GM20431 (cell line): ENCODE data around the gene TMPRSS11F.

Experiments
- in situ Hi-C: fragments of 300-500 bp; cut with MseI, MboI; formaldehyde crosslinking; loops from one replicate; pipeline ENCODE4 v1.15.0; 2020; ENCODE audit warnings: low sequenced_read_pairs; ENCODE audit not compliant: unreplicated experiment

TMPRSS11F gene

DNA sequence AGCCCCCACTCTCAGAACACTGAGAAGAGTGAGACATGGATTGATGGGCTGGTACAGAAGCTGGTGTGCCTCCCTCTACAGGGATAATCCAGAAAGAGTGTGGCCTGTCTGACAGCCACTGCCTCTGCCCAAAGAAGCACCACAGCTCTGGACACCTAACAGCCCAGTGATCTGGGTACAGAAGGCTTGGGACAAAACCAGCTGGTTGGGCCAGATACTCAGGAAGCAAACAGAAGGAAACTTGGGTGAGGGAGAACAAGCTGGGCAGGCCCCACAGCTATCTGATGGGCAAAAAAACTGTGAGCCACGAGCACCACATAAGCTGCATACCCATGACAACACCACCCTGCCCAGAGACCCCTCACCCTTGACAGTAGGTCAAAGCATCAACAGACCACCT, 46.9 kb downstream of the TMPRSS11F start:
- in situ Hi-C loops: no loop called here

DNA sequence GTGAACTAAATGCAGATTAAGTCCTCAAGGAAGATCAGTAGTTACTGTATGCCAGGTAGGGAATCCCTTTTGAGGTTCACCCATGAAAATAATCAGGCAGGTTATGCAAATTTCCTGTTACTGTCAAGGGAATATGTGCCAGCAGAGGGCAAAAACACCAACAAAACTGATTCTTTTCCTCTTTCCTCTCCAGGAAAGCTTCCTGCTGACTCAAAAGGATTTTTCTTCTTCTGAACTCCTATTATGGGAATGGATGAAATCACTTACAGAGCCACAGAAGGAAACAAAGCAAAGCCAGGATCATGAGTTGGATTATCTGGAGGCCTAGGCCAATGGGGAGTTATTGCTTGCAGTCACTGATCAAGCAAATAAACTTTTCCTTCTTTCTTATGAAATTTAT, 49.7 kb downstream of the TMPRSS11F start:
- in situ Hi-C loops: no loop called here

DNA sequence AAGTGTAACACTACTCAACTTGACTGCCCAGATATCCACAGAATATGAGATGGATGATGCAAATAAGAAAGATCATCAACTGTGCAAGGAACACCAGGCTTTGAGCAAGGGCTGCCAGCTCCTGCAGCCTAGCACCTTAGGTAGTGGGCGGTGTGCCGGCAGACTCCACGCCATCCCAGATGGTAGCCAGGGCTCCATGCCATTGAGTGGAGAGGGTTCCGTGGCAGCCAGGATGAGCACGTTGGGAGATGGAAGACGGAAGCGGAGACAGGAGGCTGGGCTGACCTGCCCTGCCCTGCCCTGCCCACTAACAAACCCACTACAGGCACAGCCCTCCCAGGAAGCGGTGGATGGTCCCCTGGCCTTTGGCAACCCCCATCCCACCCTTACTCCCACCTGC, 51.9 kb downstream of the TMPRSS11F start:
- in situ Hi-C loops: no loop called here

DNA sequence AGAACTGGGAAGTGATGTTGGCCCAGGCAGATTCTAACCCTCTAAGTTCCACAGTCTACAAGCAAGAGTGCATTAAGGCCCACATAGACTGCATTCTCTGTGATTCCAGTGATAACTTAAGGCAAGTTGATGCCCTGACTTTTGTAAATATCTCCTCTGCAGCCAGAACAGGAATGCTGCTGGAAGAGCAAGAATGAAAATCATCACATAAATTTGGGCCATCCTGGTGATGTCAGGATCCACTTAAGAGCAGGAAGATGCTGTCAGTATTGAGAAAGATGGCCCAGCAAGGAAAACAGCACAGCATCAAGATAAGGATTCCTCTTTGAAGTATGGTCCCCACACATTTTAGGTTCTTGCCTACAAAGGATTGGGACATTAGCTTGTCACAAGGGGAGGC, 52.4 kb downstream of the TMPRSS11F start:
- in situ Hi-C loops: no loop called here

DNA sequence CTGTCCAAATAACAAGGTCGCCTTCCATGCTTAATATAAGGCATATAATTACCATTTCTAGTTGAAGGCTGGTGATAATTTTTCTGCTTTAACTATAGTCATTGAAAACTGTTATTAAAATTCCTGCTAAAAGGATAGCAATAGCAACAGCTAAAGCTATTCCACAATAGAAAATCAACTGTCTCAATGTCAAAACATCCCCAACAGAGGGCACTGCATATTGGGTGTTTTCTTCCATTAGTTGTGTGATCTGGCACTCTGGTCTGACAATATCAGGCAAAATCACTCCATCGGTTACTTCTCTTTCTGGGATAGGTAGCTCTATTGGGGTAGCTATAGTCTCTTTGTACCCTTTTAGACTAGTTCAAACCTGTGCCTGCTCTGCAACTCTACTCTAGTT, 53.5 kb downstream of the TMPRSS11F start:
- in situ Hi-C loops: no loop called here

DNA sequence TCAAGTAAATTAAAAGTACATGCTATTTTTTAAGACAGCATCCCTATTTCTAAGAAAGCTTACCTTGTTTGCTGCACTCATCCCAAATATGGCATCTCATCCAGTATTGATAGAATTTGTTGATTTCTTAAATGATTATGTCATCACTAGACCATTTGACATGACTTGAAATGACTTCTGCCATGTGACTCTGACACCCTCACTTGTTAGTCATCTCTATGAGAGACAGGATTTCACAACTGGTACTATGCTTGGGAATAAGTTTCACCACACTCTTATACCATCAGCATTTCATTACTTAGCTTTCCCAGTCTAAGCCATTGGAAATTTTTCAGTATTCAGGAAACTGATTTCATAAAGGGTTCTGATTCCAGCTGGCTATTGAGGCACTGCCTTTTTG, 55.3 kb downstream of the TMPRSS11F start:
- in situ Hi-C loops: no loop called here

DNA sequence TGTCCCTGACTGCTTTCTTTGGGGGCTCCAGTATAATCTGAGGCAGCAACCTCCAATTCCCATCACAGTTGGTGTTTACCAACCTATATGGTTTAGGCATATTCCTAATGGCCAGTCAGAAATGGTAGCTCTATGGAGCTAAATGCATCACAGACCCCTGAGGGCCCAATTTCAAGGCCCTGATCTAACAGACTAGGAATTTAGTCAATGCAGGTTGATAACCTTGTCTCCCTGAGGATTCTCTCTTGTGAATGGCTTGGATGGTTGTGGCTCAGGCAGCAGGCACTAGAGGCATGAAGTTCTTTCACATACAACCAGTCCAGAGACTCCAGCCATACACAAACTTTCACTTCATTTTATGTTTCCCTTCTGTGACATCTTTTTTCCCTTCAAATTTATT, 59.4 kb downstream of the TMPRSS11F start:
- in situ Hi-C loops: no loop called here

DNA sequence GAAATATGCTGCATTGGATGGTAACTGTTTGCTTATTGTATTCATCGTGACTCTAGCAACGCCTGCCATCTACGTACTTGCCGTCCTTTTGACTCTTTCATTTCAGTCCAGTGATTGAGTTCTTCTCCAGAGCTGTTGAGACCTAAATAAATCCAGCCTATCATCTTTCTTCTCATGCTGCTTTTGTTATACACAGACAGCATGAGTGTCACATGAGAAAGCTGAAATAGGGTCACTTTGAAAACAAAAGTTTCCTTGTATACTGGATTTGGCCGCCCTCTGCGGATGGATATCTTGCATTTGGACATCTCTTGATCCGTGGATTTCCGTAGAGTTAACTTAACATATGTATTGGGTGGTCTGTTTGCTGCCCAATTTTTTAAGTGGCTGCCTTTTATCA, 67.2 kb downstream of the TMPRSS11F start:
- in situ Hi-C loops: no loop called here

DNA sequence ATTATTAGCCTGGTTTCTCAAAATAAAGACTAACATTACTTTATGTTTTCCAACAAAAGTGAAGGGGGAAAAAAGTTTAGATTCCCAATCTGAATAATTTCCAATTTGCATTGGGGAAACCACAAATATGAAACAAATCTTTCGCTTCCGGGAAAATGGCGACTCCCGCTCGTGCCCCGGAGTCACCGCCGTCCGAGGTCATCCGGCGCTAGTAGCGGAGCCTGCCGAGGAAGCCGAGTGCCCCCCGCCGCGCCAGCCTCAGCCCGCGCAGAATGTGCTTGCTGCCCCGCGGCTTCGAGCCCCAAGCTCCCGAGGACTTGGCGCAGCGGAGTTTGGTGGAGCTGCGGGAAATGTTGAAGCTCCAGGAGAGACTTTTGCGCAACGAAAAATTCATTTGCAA, 91.4 kb downstream of the TMPRSS11F start:
- in situ Hi-C loops: no loop called here

DNA sequence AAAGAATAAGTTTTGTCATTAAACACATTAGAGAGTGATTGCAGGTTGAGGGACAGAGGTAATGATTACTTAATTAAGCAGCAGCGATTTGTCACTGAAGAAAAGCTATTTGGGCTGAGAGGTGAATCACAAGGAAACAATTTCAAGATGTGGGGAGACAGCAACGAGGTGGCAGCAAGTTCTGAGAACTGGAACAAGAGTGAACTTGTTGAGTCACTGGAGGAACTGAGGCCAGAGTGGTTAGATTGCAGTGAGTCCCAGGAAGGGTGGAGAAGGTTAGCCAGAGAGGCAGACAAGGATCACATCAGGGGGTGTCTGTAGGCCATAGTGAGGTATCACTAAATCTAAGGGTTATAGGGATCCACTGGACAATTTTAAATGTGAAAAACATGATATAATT, 108.5 kb downstream of the TMPRSS11F start:
- in situ Hi-C loops: no loop called here

DNA sequence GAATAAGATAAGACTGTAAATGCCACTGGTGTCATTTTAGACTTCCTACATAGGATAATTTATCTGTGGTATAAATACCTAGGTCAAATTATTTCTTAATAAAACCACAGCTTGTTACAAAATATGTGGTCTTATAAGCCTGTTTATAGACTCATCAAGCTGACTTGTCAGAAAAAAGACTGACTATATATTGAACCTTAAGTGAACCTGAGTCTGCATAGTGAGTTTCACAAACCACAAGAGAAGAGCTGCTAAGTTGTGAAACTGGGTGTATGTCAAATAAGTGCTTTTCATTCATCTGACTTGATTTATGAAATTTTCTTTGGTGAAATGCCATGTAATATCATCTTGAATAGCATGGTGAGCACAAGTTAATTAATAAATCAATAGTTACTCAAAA, 118.0 kb downstream of the TMPRSS11F start:
- in situ Hi-C loops: no loop called here
